ENCODE measurements around the gene LVRN. TPM values are rescaled to one million over a fixed set of nuclear protein-coding genes. Genes with fewer than 3 reads are reported as not detected.
A peak's percentile ranks its signal among the peaks of the same experiment; 100 is the strongest.

LVRN gene
- total RNA-seq, 4 donors from 2014 or later: 2.7 to 10.6 (median 4.9) TPM

GRCh38 chr5:115952588-115952987, 9.7 kb upstream of the LVRN start:
- H3K27ac ChIP-seq: no peak overlapping the region
- no peak overlapping the region for H3K4me3 ChIP-seq
- no peak for TF ChIP-seq CTCF (IDR thresholded peaks at IDR 0.05)
- no peak for TF ChIP-seq POLR2A (IDR thresholded peaks at IDR 0.05)
- DNase-seq: no peak
- no peaks in the 10 kb centered on the region for H3K36me3 ChIP-seq
- no peaks in the 10 kb centered on the region for H3K9me3 ChIP-seq
- no peaks in the 10 kb centered on the region for H3K4me1 ChIP-seq
- H3K27me3 ChIP-seq: no peaks in the 10 kb centered on the region

GRCh38 chr5:115954144-115954543, 8.1 kb upstream of the LVRN start:
- Histone ChIP-seq H3K27me3 (no peaks in the 10 kb centered on the region), H3K27ac (no peak overlapping the region), H3K4me1 (no peaks in the 10 kb centered on the region), H3K4me3 (no peak overlapping the region), H3K36me3 (no peaks in the 10 kb centered on the region), H3K9me3 (no peaks in the 10 kb centered on the region)
- DNase-seq: no peak
- no peak for TF ChIP-seq POLR2A (IDR thresholded peaks at IDR 0.05)

GRCh38 chr5:115956957-115957356, 5.3 kb upstream of the LVRN start:
- TF ChIP-seq CTCF (IDR thresholded peaks at IDR 0.05): no peak
- no peak for TF ChIP-seq POLR2A (IDR thresholded peaks at IDR 0.05)
- H3K4me1 ChIP-seq: peaks cover 0 to 1% (median under 1%) of the 10 kb centered on the region in 4 donors

GRCh38 chr5:115961381-115962238, 665 bp upstream of the LVRN start:
- Histone ChIP-seq H3K4me3 (peak overlapping the region in 1 of 4 donors; percentile 41), H3K27me3 (peaks cover 0 to 26% of the 10 kb centered on the region in 2 donors), H3K36me3 (no peaks in the 10 kb centered on the region), H3K4me1 (peaks cover 0 to 14% (median 6%) of the 10 kb centered on the region in 4 donors), H3K27ac (peak overlapping the region in 1 of 4 donors; percentile 0), H3K9me3 (no peaks in the 10 kb centered on the region)
- DNase-seq: no peak
- TF ChIP-seq CTCF (IDR thresholded peaks at IDR 0.05): no peak
- TF ChIP-seq POLR2A (IDR thresholded peaks at IDR 0.05): no peak

More at GRCh38 chr5:115956957-115957356, 5.3 kb upstream of the LVRN start:
- H3K36me3 ChIP-seq: no peaks in the 10 kb centered on the region
- no peak for DNase-seq
- peaks cover 0 to 11% of the 10 kb centered on the region in 2 donors for H3K27me3 ChIP-seq
- no peaks in the 10 kb centered on the region for H3K9me3 ChIP-seq
- no peak overlapping the region for H3K4me3 ChIP-seq
- H3K27ac ChIP-seq: no peak overlapping the region

GRCh38 chr5:115962565-115963402, 509 bp downstream of the LVRN start:
- TF ChIP-seq POLR2A (IDR thresholded peaks at IDR 0.05): no peak
- no peak for TF ChIP-seq CTCF (IDR thresholded peaks at IDR 0.05)
- H3K9me3 ChIP-seq: no peaks in the 10 kb centered on the region
- peak in 2 of 3 donors; percentile 46 to 52 for DNase-seq
- H3K4me1 ChIP-seq: peaks cover 0 to 14% (median 6%) of the 10 kb centered on the region in 4 donors
- H3K4me3 ChIP-seq: peak overlapping the region; percentile 17 to 41 (median 35)
- H3K27me3 ChIP-seq: peaks cover 0 to 26% of the 10 kb centered on the region in 2 donors
- H3K36me3 ChIP-seq: no peaks in the 10 kb centered on the region
- H3K27ac ChIP-seq: peak overlapping the region in 1 of 4 donors; percentile 0
